ENCODE results near the gene RAB25.

GRCh38 chr1:156119503-156120209 is 58.7 kb downstream of the RAB25 start:
- TF ChIP-seq ZFX (IDR thresholded peaks at IDR 0.05; ENCODE audit: borderline replicate concordance) (no peak), CTCF (IDR thresholded peaks at IDR 0.05) (no peak)

Measured in 22Rv1 (cell line).